HG02840 (cell line): ENCODE measurements around the gene CHMP6.

Experiments
- ATAC-seq: cut with Tn5 transposase; IDR thresholded peaks from one replicate; pipeline ENCODE4 v1.9.1; 2021; ENCODE audit warnings: mild to moderate bottlenecking, moderate library complexity, moderate number of reproducible peaks; ENCODE audit not compliant: unreplicated experiment, low FRiP score

Gene CHMP6

DNA sequence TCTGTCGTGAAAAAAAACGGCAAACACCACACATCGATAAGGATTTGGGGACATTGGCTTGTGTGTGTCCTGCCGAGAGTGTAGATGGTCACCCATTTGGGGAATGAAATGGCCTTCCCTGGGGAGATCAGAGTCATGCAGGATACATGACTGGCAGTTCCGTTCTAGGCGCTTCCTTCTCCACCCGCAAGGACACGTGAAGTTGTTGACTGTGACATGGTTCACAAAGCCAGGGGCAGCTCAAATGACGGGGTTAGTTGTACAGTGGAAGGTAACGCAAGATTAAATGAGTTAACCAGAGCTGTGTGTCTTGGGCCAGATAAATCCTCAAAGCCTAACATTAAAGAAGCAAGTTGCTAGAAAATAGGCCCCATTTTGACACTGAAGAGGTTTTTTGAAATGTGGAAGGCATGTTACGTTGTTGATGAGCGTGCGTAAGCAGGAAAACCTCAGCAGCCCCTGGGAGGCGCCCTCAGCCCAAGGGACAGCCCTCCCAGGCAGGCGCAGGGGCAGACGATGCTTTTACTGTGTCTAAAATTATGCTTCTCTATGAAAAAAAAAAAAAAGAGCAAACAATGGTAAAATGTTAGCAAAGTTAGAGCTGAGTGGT lies 35.9 kb upstream of the CHMP6 start:
- ATAC-seq, result no peak

DNA sequence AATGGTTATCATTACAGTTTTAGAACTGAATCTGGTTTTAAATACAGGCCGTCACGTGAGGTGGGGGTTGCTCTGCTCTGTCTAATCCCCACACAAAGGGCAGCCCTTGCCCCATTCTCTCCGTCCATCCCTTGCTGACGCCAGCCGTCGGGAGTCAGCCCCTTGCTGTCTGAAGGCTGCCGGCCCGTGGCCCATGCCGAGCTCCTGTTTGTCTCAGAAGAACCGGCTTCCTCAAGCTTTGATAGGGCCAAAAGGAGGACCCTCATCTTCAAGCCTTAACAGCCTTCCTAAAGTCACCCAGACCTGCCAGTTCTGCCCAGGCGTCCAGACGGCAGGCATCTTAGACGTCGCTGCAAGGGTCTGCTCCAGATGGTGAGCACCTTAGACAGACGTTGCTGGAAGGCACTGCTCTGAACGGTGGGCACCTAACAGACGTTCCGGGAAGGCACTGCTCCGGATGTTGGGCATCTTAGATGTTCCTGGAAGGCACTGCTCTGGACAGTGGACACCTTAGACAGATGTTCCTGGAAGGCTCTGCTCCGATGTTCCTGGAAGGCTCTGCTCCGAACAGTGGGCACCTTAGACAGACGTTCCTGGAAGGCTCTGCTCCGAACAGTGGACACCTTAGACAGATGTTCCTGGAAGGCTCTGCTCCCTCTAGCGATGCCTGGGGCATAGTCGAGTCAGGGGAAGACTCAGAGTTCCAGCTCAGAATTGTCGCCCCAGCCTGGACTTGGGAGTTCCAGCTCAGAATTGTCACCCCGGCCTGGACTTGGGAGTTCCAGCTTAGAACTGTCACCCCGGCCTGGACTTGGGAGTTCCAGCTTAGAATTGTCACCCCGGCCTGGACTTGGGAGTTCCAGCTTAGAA lies 35.1 kb upstream of the CHMP6 start:
- ATAC-seq, result no peak

DNA sequence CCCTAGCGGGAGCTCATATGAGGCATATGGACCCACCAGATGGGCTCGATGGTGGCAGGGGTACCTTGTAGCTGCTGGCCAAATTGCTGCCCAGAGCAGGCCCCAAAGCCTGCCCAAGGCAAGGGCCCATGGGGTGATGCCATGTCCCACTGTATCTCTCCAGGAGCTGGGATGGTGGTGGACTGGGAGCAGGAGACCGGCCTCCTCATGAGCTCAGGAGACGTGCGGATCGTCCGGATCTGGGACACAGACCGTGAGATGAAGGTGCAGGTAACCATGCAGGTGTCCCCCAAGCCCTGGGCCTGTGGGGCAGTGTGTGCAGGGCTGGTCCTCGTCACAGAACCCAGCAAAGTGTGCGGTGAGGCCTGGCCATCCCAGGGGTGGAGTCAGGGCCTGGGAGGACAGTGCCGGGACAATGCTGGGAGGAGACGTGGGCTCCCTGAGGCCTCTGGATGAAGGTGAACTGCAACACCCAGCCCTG lies 34.1 kb upstream of the CHMP6 start:
- no peak for ATAC-seq

- ATAC-seq, result no peak
Observed at GRCh38 chr17:80959330-80960036, 32.2 kb upstream of the CHMP6 start.

DNA sequence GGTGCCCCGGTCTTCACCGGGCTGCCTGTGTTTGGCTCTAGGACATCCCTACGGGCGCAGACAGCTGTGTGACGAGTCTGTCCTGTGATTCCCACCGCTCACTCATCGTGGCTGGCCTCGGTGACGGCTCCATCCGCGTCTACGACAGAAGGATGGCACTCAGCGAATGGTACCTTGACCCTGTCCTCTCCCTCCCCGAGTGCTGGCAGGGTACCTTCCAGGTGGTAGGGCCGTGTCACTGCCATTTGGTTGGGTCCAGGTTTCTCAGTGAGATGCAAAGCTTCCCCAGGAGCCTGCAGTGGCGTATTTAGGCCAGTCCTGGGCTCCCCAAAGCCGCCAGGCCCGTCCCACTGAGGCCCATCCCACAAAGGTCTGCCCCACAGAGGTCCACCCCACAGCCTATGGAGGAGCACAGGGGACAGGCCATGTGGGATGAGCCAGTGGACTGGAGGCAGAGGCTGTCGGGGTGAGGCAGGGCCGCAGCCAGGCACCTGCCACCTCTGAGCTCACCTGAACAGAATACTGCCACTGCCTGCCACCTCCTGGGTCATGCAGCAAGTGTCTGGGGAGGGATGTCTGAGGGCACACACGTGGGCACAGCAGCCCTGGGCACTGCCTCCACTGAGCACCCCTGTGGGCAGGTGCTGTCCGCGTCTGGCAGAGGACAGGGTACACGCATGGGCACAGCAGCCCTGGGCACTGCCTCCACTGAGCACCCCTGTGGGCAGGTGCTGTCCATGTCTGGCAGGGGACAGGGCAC lies 31.4 kb upstream of the CHMP6 start:
- ATAC-seq, result no peak

DNA sequence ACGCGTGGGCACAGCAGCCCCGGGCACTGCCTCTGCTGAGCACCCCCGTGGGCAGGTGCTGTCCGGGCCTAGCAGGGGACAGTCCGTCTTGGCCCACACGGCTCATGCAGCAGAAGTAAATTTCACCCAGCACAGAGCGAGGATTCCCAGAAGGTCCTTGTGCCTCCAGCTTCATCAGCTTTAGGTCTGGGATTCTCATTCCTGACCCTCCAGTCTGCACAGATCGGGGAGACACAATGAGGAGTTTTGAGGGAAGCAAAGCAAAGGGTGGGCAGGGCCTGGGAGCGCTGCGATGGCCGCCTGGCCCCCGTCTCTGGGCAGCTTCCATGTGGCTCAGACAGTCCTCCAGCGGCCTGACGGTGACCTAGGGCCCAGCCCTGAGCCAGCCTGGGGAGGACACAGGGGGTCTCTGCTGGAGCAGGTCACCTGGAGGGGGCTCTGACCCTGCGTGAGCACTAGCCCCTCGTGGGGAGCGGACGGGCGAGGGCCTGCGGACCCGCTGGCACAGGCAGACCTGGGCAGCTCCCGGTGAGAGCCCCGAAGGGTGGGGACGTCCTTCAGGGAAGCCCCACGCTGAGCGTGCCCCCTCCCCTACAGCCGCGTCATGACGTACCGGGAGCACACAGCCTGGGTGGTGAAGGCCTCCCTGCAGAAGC lies 30.7 kb upstream of the CHMP6 start:
- ATAC-seq, result no peak

DNA sequence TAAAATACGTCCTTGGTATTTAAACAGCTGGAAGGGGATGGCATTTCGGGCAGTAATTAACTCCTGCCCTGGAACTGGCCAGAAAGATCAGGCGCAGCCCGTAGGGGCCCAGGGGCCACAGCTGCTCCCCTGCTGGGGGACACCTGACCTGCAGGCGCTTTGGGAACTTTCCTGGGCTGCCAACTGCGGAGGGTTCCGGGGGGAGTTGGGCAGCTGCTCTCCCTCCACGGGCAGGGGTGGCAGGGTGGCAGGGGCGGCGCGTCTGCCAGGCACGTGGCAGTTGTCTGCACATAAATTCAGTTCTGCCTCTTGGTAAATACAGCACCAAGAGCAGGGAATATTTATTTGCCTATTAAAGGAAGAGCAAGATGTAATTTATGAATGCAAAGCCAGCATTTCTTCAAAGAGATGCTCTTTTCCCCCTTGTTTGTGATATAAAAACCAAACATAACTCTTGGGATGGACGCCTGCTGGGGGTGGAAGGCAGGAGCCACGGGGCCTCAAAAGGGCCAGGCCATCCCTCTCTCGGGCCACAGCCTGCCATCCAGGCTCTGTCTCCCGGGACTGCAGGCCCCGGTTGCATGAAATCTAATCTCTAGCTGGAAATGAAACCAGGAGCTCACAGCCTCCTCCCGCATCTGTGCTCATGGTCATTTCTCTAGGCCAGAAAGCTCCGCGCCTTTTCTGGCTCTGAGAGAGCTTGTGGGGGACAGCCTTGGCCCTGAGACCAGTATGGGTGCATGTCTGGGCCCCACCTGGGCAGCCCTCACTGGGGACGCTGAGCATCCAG lies 29.9 kb upstream of the CHMP6 start:
- ATAC-seq, result no peak

DNA sequence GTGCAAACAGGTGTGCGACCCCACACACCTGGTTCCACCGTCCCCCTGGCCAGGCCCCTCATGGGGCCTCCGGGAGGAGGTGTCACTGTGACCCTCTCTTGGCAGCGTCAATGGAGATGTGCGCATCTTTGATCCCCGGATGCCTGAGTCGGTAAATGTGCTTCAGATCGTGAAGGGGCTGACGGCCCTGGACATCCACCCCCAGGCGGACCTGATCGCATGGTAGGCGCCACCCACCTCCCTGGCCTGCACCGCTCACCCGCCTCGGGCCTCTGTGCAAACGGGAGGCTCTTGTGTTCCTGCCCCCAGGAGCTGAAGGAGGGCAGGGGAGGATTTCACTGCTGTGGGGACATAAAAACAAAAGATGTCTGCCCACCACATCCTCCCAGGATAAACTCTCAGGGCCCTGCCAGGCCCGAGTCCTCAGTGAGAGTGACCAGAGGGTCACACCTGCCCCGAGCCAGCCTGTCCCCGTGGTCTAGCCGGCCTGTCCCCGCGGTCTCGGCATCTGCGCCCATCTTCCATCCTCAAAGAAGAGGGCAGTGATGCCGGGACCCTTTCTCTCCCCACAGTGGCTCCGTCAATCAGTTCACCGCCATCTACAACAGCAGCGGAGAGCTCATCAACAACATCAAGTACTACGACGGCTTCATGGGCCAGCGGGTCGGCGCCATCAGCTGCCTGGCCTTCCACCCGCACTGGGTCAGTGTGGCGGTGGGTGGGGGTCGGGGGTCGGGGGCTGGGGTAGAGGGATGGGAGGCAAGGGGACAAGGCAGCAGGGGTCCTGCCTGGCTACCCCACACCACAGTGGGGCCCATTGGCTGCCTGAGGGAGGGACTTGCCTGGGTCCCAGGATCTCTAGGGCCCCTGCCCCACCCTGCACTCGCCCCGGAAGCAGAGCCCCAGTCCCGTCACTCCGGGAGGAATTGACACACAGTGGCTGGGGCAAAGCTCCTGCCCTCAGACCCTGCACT lies 29.0 kb upstream of the CHMP6 start:
- ATAC-seq, result no peak

DNA sequence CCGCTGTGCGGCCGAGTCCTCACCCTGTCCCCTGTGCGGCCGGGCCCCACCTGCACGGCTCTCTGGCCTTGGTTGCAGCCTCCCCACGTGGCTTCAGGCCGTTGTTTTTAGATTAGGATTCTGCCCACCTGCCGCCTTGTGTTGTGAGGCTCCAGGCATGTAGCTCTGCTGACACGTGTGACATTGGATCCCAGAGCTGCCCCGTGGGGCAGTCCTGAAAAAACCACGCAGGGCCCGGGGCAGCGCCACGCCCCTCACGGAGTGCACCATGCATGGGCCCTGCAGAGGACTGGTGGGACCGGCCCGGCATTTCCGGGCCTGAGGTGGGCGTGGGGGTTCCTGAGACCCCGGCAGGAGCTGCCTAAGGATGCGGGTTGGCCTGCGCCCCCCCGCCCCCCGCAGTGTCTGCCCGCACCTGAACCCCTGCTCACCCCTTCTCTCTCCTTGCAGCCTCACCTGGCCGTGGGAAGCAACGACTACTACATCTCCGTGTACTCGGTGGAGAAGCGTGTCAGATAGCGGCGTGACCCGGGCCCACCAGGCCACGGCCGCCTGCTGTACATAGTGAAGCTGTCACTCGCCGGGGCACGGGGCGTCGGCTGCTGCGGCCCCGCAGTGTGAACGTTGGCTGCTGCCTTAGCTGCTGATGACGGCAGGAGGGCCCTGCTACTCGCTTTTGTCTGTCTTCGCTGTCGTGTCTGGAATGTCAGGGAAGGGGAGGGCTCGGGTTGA lies 27.7 kb upstream of the CHMP6 start:
- no peak for ATAC-seq

DNA sequence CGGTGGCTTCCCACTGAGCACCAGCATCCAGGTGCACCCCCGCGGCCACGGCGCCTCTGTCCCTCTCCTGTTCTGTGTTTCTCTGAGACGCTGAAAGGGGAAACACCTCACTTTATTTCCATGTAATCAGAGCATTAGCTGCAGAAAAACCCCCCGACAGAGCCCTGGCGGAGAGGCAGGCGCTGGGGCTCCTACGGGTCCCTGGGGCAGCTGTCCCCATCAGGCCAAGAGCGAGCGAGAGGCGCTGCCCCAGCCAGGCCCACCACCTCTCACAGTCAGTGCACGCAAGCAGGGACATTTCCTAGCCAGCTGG lies 27.1 kb upstream of the CHMP6 start:
- no peak for ATAC-seq

DNA sequence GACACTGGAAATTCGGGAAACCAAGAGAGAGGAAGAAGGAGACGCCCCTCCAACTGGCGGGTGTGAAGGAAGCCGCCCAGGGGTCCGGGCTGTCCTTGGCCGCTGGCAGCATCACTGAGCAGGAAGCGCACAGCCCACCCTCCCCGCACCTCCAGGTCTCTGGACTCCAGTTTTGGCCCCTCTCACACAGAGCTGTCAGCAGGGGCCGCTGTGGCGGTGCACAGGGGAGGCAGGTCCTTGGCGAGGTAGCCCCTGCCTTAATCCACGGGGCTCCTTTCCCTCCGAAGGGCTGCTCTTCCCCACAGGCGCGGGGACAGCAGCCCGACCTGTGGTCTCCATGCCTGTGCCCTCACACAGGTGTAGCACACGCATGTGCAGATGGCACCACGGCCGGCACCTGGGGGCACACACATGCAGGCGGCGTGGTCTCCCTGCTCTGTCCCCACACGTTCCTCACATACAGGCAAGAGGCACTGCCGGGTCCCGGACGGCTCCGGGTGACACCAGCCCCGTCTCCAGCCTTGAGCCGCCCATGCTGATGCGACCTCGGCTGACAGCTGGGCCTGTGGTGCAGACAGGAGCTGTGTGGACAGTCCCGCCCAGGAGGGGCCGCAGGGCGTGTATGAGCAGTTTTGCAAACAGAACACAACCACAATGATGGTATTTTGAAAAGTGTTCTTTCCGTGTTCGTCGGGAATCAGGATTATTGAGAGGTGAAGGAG lies 26.6 kb upstream of the CHMP6 start:
- ATAC-seq, result no peak

GRCh38 chr17:80965606-80966005 lies 26.0 kb upstream of the CHMP6 start:
- no peak for ATAC-seq

DNA sequence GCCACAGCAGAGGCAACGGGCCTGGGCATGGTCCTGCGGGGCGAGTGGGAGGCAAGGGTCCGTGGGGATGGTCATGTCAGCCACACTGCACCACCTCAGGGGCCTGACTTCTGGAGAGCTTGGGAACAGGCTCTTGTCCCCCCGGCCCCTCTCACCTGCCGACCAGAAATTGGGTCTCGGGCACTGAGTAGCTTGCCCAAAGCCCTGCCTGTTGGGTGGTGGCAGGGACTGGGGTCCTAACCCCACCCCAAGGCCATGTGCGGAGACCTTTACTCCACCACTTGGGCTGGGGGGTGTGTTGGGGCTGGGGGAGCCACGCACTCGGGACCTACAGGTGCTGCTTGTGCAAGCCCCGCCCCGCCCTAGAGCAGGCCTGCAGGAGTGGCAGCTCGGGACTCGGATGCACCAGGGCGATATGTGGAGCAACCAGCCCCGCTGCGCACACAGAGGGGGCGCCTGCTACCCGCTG lies 24.2 kb upstream of the CHMP6 start:
- ATAC-seq, result no peak

DNA sequence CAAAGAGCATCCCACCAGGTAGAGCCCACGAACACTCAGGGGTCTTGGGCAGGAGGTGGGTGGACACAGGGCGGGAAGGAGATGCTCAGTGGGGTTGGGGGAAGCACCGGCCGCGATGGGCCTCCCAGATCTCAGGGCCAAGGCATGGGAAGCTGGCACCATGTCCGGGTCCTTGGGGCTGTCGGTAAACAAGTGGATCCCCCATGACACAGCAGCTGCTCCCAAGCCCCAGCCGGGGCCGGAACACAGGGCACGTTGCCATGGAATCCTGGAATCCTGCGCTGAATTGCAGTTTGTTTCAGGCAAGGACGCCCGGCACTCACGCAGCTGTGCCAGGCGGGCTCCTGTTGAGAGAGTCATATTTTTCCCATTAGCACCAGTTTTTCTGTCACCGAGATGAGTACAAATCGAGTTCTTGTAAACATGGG lies 23.0 kb upstream of the CHMP6 start:
- ATAC-seq, result no peak

- no peak for ATAC-seq
Observed at GRCh38 chr17:80969030-80969673, 22.5 kb upstream of the CHMP6 start.

- no peak for ATAC-seq
Observed at GRCh38 chr17:80969674-80970043, 22.0 kb upstream of the CHMP6 start.
